HFF-Myc (cell line): ENCODE results near the gene ZNF451.

Experiments used
- DNase-seq: peaks from one replicate; pipeline ENCODE4 v3.0.0-alpha.2; 2011; ENCODE audit warnings: low read depth; ENCODE audit errors: extremely low read depth
- H3K4me3 ChIP-seq: replicated peaks from 2 replicates; pipeline ENCODE4 v1.5.1; 2011; ENCODE audit warnings: low read depth, mild to moderate bottlenecking, control low read depth, low read length
- CTCF ChIP-seq: IDR thresholded peaks from 2 replicates; pipeline ENCODE4 v1.5.1; 2012; ENCODE audit warnings: mild to moderate bottlenecking, low read depth, low read length, control low read depth; ENCODE audit errors: missing control alignments

ZNF451 gene

GRCh38 chr6:57201718-57202117, 111.7 kb downstream of the ZNF451 start:
- TF ChIP-seq CTCF = no peak
- no peak overlapping the region for H3K4me3 ChIP-seq
- DNase-seq = no peak

- no peak overlapping the region for H3K4me3 ChIP-seq
- DNase-seq = no peak
- TF ChIP-seq CTCF = no peak
Observed at GRCh38 chr6:57205550-57206328, 115.8 kb downstream of the ZNF451 start.

GRCh38 chr6:57207141-57207540, 117.2 kb downstream of the ZNF451 start:
- no peak overlapping the region for H3K4me3 ChIP-seq
- TF ChIP-seq CTCF = no peak
- no peak for DNase-seq

- H3K4me3 ChIP-seq = no peak overlapping the region
- TF ChIP-seq CTCF = no peak
- no peak for DNase-seq
Observed at GRCh38 chr6:57207872-57208271, 117.9 kb downstream of the ZNF451 start.

GRCh38 chr6:57209030-57209429, 119.0 kb downstream of the ZNF451 start:
- no peak overlapping the region for H3K4me3 ChIP-seq
- TF ChIP-seq CTCF = no peak
- no peak for DNase-seq

- no peak for TF ChIP-seq CTCF
- DNase-seq = no peak
- H3K4me3 ChIP-seq = no peak overlapping the region
Observed at GRCh38 chr6:57210060-57210459, 120.1 kb downstream of the ZNF451 start.

- DNase-seq = no peak
- no peak for TF ChIP-seq CTCF
- no peak overlapping the region for H3K4me3 ChIP-seq
Observed at GRCh38 chr6:57215260-57215659, 125.3 kb downstream of the ZNF451 start.
